HG02981 (cell line): ENCODE measurements around the gene LPGAT1.
"Not testable (repeated sequence)": the region's sequence is repeated elsewhere in the genome, so short reads cannot be mapped to it uniquely, and the experiment has no call there.

Source experiments
- ATAC-seq: cut with Tn5 transposase; IDR thresholded peaks from one replicate; pipeline ENCODE4 v1.9.1; 2021; ENCODE audit warnings: mild to moderate bottlenecking, moderate library complexity; ENCODE audit not compliant: unreplicated experiment

LPGAT1 gene

DNA sequence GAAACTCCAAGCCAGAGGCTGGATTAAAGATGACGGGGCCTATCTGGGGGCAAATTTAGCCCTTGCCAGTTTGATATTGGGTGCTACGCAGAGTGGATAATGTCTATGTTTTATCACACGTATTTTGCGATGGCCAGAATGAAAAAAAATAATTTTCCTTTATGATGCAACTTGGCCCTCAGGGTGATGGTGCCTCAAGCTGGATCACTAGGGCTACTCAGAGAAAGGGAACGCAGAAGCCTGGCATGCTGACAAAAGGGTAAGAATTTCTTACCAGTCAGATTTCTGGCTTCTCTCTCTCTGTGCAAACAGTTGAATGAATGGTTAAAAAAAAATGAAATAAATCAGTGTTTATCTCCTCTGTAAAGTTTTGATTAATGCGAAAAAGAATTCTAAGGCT, 122.6 kb downstream of the LPGAT1 start:
- ATAC-seq: no peak

DNA sequence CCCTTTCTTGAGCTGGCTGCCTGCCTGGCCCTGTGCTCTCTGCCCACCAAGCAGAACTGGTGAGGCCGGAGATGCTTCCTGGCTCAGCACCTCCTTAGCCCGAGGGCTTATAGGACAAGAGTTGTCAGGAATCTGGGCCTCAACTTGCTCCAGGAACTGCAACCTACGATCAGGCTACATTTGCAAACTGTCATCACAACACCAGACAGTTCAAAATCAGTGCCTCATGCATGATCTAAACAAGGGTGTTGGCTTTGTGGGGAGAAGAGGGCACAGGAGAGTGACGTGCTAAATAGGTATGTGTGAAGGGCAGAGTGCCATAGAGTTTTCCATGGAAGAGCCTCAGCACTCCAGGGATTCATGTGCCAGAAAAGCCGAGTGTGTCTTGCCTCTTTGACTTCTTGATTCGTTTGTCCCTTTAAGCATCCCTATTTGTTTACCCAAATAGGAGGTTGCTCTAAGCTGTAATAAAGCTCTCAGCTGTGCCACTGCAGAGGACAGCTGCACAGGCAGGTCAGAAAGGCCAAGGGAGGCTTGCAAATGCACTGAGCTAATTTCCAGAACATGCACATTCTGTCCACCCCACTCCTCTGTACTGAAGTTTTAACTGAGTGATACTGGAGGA, 125.0 kb downstream of the LPGAT1 start:
- ATAC-seq: no peak

DNA sequence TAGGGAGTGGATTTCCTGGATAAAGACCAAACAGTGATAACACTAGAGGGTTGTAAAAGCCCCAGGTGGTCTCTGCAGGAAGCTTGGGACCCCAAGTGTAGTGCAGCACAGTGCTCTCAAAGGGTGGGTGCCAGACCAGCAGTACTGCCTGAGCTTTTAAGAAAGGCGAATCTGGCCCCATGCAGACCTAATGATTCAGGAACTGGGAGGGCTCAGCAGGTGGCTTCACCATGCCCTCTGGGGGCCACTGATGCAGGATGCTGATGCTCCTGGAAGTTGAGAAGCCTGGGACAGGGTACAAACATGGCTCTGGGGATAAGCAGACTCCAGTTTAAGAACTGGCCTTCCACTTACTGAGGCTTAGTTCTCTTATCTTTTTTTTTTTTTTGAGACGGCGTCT, 126.0 kb downstream of the LPGAT1 start:
- ATAC-seq: no peak

DNA sequence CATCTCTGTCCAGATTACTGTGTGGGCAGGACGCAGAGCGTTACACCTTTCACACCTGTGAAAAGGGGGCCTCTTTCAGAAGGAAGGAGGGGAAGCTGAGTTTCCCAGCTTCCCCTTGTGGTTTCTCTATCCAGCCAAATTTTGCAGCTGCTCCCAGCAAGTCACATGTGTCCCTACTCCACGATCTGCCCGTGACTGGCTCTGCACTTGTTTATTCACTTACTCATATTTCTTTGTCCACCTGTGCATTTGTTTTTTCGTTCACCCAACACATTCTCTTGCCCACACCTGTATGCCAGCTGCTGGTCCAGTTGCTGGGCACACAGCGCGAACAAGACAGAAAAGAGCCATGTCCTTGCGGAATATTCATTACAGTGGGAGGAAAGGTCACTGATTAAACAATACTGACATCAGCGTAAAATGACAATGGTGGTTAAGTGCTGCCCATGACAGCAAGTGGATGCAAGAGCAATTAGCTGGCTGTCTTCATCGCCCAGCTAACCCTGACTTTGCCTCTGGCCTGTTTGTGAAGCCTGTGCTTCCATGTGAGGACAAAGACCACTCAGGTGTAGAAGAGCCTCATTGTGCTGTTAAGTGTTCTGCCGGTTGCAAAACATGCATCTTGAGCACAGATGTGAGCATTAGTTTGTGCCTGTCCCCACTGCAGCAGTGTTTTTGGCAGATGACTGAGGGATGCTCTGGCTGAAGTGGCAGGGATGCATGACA, 126.6 kb downstream of the LPGAT1 start:
- no peak for ATAC-seq

DNA sequence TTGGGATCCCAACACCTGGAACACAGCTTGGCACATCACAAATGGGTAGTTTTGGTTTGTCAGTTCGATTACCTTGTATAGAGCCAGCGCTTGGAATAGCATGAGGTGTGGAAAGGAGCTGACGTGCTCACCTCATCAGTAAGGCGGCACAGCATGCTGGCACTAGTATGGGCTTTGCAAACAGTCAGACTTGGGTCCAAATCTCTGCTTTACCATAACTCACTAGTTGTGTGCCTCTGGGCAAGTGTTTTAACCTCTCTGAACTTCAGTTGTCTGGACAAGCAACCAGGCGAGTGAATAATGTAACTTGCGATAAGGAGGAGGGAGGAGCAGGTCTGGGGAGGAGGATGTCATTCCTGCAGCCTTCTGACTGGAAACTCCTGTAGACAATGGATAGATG, 128.8 kb downstream of the LPGAT1 start:
- ATAC-seq: no peak

DNA sequence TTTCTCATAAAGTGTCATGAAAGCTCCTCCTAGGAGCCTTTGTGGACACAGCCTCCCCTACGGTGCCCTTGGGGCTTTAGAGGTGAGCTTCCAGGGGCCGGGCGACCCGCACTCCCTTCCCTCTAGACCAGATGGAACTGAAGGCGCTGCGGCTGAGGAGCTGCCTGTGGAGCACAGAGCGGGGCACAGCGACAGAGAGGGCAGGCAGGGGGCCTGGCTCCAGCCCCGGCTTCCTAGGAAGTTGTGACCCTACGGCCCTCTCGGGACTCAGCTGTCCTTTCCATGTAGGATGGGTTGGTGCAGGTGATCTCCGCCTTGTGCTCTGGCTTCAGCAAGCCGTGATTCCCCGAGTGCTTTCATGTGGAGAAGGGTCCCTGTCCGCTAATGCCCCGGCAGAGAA, 131.5 kb downstream of the LPGAT1 start:
- no peak for ATAC-seq

DNA sequence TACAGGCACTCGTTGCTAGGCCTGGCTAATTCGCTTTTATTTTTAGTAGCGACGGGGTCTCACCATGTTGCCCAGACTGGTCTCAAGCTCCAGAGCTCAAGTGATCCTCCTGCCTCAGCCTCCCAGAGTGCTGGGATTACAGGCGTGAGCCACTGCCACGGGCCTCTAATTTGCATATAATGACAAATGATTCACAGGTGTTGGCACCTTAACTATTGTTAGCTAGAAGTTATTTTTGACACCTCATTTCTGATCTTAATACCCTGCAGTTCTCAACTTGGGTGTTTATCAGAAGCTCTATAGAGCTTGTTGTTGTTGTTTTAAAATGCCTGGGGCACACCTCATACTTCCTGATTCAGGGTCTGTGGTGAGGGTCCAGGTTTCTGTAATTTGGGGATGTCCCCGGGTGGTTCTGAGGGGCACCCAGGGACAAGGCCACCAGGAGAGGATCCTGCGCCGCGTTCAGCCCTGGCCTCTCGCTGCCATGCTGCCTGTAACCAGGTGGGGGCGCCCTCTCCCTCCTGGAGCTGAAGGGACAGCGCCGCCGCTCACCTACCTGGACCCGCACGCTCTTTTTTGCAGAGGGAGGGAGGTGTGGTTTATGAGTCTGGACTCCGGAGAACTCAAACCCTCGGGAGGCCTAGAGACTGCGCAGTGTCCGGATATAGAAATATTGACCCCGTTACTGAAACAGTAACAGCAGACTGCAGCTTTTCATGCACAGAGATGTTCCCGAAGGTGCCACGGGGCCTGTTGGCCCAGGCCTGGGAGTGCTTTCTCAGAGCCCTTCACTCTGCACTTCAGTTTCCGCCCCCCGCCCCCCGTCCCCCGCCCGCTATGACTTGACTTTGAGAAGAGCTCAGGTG, 132.2 kb downstream of the LPGAT1 start:
- peak; percentile 47 for ATAC-seq

DNA sequence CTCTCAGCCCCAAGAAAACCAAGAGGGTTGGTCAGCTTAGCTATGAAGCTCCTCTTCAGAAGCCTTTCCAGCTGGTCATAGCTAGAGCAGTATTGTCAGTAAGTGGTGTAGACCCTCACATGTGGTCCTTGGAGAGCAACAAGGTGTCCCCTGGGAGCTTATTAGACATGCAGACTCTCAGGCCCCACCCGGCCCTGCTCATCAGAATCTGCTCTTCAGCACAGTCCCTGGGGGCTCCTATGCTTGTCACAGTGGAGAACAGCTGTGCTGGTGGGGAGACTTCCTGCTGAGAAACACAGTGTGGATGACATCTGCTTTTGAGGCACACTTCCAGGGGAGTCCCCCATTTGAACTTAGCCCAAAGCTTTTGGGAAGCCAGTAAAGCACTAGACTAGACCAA, 133.2 kb downstream of the LPGAT1 start:
- peak; percentile 74 for ATAC-seq

DNA sequence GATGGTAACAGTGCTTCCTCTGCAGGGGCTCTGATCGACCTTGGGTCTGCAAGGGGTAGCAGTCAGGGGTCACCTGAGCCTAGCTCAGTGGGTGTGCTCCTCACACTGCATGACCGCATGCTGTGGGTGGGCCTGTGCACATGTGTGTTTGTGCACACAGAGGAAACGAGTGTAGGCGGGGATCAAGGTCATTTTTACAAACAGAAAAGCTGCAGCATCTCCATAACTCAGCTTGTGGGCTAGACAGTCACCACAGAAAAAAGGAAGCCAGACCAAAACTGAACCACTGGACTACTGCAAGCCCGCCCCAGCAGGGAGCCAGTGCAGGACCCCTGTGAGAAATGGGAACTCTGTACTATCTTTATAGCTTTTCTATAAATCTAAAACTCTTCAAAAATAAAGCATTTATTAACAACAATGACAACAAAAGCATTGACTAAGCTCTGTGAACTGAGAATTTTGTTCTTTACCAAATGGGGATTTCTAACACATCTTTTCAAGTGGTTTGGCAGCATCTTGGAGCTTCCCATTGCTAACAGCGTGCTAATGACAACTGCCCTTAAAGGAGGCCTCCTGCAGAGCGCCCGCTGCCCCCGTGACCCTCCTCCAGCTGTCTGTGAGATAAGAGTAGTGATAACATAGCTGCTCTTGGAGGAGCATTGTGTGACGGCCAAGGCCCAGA, 135.3 kb downstream of the LPGAT1 start:
- ATAC-seq: peak; percentile 33

DNA sequence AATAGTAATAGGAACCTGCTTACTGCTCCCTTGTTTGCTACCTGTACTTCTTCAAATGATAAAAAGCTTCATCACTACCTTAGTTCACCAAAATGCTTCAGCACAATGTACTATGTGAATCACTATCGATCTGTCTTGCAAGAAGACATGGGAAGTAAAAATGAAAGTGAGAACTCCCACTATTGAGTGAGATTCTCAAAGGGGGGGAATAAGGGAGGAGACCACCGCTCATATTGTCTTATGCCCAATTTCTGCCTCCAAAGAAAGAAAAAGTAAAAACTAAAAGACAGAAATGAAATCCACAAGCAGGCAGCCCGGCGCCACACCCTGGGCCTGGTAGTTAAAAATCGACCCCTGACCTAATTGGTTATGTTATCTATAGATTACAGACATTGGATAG, 136.7 kb downstream of the LPGAT1 start:
- not testable (repeated sequence) for ATAC-seq
